ENCODE measurements around the gene CCDC83.

The CCDC83 gene
- total RNA-seq: 0 to 1.1 (median 0) reads per million in 17 experiments

DNA sequence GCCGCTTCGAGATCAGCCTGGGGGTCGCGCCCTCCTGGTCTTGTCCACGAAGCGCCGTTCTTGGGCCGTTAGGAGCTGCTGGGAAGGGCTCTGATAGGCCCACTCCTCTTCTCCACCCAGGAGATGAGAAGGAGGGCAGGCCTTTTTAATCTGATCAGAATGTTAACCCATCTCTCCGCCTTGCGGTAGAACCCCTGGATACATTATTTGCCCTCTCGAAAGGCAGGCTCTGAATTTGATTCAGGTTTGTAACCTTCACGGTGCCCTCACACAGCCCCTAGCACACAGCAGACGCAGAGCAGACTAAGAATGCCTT lies at the start of gene CCDC83:
Gene CCDC83 (plus strand): TSS at position 43 of the 316 bp plus-strand sequence. CDS start 9,741 bp downstream, outside the sequence.
- no peak for DNase-seq

DNA sequence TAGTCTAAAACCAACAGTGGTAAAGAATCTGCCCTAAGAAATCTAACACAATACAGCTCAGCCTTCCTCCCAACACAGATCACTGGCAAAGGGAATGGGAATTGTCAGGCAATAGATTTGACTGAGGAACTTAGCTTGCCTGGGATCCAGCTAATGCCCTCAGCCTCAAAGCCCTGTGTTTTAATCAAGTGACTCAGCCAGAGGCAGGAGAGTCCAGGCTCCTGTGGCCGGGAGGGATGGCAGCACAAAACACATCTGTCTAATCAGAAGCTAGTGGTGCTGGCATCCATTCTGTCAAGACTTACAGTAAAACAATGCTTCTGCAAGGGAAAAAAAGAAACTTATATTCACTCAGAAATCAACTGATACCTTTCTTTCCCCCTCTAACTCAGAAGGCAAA lies 49.8 kb upstream of the CCDC83 start:
- no peak for DNase-seq

DNA sequence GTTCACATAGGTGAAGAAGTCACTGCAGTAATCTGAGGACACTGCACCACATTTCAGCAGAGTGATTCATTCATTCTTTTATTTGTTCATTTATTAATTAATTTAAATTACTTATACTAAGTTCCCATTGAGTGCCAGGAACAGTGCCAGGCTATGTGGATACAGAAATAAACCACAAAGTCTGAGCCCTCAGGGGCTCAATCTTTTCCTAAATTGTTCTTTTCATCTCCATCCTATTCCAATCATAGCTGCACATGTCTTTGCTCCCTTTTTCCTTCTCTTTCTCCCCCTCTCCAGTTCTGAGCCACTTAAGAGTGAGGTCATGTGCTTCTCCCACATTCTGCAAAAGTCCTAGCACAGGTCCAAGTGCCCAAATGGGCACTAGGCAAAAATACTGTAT lies 49.2 kb upstream of the CCDC83 start:
- DNase-seq: no peak

DNA sequence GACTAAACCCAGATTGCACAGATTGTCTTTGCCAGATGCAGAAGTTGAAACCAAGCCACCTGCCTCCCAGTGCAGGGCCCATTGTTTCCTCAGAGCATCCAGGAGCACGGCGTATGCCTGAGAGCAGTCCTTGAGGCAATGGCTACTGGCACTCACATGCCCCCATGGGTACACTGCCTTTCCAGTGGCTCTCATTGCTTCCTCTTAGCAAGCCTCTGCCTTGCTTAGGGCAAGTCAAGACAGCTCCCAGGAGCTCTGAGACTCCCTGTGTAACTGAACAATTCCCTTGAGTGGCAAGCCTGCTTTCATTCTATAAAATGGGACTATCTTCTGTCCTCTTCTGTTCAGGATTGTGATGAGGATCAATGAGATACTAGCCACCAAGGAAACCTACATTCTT lies 48.3 kb upstream of the CCDC83 start:
- DNase-seq: no peak

DNA sequence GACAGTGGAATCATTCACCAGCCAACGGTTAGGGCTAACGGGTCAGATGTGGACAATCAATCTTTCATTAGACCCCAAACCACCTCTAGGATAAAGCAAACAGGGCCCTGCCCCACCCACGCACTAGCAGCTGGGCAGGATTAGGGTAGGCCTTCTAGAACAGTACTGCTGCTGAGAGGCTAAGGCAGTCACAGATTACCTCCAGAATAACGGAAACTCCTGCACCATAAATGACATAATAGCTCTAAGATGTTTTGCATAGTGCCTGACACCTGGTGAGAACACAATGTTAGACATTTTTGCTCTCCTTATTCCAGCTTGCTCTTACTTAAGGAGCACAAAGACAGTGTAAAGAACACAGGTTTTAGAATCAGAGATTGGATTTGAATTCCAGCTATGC lies 46.0 kb upstream of the CCDC83 start:
- DNase-seq: no peak

DNA sequence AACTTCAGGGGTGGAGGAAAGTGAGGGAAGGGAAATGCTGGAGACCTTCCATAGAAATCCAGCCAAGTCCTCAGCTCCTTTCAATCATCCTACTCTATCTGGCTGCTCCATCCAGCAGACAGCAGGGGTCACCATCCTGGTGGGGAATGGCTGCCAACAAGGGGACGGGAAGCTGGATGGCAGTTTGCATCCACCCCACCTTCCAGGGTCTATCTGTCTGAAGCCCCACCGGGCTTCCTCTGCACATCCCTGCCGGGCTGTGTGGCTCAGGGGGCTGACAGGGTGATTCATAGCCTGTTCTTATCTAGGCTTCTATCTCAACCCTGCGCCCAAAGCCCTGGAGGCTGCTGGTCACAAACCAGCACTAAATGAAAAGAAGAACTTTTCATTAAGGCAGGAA lies 45.3 kb upstream of the CCDC83 start:
- DNase-seq: no peak

DNA sequence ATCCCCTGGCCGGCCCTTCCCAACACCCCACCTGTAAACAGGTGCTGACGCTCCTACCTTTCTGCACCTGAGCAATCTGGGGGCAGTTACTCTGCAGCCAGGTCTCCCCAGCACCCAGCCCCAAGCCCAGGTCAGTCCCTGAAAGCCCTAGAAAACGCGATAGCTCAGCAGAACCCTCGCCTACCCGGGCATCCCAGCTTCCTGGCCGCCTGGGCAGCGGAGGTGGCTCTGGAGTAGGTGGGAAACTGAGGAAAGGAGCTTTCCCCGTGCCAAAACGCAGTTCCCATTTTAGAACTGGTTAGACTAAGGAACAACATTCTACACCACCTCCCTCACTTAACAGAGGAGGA lies 44.7 kb upstream of the CCDC83 start:
- no peak for DNase-seq

DNA sequence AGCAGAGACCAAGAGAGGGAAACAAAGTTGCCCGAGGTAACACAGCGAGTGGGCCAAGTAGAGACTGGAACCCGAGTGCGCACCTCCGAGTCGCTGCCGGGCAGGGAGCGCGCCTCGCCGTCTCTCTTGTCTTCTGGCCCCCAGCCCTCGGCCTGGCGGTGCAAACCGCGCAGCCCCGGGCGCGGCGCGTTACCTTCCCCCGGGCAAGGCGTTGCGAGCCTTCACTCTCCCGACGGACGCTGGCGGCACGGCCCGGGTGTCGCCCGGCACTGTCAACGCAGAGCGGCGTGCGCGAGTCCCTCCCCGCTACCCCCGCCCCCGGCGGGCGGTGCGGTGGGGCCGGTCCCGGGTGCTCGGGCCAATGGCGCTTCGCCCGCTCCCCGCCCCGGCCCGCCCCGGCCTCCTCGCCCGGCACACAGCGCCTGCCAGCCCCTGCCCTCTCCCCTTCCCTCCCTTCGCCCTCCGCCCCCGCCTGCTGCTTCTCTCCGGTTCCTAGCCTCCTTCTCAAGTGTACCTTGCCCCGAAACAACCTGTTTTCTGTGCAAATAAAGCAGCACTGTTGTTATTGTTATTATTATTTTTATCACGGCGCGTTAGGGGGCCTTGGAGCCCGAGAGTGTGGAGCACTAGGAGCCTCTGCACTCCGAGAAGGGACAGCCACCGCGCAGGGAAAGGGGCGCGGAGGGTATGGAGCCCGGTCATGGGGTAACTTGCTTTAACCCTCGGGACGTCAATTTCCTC lies 44.1 kb upstream of the CCDC83 start, which contains the start of gene SYTL2:
Gene SYTL2 (minus strand): TSS at position 271 of the 741 bp plus-strand sequence. CDS start 53,416 bp downstream, outside the sequence.
- DNase-seq: peak; percentile 69 to 89 (median 76)

DNA sequence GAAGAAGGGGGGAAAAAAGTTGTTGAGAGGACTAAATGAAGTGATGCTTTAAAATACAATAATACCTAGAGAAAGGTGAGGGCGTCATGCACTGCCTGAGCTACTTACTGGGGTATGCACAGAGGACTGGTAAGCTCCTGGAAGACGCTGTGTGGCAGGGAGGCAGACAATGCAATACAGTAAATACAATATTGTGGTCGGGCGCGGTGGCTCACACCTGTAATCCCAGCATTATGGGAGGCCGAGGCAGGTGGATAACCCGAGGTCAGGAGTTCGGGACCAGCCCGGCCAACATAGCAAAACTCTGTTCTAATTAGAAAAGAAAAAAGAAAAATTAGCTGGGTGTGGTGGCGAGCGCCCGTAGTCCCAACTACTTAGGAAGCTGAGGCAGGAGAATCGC lies 43.6 kb upstream of the CCDC83 start:
- no peak for DNase-seq

DNA sequence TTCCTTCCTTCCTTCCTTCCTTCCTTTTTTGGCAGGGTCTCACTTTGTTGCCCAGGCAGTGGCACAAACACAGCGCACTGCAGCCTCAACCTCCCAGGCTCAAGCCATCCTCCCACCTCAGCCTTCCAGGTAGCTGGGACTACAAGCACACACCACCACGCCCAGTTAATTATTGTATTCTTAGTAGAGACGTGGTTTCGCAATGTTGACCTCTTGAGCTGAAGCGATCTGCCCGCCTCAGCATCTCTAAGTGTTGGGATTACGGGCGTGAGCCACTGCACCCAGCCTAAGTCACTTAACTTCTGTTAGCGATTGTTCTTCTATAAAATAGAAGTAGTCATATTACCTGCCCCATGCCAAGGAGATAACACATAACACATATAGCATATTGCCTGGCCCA lies 41.5 kb upstream of the CCDC83 start:
- DNase-seq: no peak

DNA sequence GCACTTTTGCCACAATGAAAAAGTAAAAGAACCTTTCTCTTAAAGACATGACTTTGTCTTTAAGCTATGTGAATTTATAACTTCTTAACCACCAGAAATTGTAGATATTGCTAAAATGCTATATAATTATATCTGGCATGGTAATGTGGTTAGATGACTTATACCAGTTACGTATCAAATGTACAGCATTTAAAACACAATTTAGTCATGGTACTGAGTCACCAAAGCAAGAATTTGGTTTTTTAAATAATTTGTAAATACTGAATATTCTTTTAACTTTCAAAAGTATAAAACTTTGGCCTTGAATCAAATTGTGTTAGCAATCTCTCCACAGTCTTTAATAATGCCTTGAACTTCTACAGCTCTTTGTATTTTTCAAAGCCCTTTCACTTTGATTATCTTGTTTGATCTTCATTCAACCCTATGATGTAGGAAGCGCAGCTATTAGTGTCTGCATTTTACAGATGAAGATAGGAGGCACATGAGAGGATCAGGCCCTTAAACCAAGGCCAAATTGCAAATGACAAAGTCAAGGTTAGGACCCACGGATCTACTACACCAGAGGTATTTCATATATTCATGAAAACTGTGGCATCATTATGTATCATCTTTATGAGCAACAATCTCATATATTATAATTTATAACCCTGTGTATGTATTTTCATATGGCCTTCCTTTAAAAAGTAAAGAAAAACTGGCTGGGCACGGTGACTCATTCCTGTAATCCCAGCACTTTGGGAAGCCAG lies 39.8 kb upstream of the CCDC83 start:
- DNase-seq: no peak

DNA sequence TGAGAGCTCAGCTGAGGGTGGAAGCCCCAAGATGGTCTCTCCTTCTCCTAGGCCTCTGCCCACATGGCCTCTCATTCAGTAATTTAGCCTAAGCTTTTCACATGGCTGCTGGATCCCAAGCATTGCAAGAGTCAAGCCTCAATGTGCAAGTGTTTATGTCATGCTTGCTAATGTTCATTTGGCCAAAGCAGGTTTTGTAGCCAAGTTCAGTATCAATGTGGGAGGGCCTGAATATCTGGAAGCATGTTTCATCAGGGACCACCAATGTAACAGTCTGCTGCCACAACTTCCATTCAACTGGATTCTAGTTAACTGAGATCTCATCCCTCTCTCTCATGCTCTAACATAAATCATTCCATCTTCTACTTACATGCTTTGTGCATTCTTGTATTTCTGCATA lies 35.7 kb upstream of the CCDC83 start:
- DNase-seq: no peak

DNA sequence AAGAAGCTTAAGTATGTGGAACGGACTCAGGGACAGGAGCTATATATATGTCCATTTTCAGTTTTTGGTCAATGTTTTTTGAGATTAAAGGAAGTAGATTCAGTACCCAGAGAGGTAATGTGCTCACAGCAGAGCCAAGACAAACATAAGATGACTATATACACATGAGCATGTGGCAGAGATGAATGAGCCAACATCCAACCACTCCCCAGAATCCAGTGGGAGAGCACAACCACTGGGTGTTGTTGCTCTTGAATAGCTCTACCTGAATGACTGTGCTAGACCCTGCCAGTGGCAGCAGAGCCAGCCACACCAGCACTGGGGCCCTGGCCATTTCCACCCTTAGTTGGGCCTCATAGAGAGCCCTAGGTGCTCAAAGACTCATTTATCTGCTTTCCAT lies 33.5 kb upstream of the CCDC83 start:
- DNase-seq: no peak

DNA sequence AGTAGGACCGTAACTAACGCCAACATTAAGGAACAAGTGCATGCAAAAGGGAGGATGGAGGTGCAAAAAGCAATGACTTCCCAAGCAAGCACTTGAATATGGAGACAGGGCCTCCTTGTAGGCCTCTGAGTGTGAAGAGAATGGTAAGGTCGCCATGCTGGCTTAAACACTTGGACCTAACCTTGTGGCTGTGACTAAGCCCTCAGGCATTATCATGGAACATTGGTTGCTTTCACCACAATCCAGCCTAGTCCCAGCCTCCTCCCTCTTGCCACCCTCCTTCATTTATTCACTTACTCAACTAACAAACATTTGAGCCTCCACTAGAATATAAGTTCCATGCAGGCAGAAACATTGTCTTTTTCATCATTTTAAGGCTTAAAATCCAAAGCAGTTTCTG lies 32.4 kb upstream of the CCDC83 start:
- no peak for DNase-seq

DNA sequence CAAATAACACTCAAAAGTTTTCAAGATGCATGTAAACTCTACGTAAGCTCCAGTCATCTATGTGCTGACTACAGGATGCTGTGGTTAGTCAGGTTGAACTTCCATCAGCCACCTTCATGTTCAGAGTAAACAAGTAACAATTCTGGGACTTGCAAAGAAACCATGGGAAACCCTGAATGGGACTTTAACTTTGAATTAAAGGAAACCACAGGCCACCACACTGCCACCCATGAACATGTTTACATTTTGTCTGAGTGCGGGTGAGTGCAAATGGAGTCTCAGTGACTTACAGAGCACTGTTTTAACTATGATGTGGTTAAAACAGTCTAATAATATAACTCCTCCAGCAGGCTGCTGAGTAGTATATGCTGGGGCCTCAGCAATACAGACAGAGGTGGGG lies 31.4 kb upstream of the CCDC83 start:
- no peak for DNase-seq

DNA sequence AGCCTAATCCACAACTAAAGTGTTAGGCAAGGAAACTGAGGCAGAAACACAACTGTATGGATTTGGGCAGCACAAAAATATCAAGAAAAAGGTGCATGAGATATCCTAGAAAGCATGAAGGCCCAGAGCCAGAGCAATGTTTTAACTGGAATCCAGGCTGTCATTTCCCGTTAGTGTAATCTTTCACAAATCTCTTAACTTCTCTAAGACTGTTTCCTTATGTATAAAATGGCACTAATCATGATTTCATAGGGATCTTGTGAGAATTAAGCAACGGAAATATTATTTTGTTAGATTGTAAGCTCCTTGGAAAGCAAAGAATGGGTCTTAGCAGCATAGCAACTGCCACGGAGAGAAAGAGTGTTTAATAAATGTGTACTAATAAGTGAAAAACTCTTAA lies 29.6 kb upstream of the CCDC83 start:
- no peak for DNase-seq

DNA sequence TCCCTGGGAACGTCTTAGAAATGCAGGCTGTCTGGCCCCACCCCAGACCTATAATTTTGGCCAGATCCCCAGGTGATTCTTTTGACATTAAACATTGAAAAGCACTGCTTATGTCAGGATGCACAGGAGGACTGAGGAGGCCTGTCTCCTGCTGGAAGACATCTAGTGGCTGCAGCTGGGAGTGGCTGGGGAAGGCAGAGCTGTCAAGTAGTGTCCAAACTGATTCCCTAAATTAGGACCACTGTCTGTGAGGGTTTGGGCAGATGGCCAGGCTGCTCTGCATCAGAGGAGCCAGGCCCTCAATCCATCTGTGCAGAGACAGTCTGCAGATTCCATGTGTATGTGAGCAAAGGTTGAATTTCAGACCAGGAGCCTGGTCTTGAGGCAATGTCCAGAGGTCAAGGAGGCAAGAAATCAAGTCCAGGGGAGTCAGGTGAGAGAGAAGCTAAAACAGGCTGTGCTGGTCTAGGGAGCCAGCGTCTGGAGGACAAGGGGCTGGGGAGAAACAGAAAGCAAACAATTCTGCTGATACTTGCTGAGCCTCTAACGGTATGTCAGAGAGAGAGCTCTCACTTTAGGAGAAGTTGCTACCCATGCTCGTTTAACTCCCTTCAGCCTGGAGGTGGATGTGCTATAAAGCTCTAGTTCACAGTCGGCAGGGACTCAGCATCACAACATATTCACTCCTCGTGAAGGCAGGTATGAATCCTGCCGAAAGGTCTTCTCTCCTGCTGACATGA lies 28.9 kb upstream of the CCDC83 start:
- DNase-seq: peak in 3 of 4 experiments; percentile 22 to 42 (median 28)

DNA sequence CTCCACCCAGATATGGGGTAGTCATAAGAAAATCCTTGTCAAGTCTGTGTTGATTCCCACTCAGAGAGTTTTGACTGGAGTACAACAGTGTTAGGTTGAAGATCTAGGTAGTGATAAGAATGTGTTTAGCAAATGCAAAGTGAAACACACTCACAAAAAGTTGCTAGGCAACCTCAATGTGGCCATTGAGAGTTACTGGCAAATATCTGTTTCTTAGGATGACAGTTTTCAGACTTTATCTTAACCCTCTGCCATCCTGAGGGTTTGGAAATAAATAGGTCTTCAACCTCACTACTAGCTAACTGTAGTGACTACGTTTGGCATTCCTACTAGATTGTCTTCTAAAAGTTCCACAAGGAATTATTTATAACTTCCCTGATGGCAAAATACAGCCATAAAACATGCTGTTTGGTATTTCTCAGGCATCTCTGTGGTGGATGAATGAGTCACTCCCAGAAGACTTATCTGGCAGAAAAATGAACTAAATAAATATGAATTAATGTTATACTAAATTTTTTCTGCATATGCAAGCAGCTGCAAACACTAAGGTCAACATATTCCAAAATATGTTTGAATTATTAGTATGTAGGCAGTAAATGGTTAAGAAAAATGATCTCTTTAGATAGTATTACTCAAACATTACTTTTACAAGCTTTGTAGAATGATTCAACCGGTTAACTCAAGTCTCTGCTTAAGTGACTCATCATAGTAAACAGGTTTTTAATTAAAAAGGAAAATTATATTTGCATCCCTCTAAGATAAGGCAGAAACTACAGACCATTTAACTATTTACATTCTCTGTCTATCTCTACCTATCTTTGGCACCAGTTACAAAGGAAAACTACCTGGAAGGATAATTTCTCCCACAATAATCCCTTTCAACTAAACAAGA lies 27.2 kb upstream of the CCDC83 start:
- no peak for DNase-seq

DNA sequence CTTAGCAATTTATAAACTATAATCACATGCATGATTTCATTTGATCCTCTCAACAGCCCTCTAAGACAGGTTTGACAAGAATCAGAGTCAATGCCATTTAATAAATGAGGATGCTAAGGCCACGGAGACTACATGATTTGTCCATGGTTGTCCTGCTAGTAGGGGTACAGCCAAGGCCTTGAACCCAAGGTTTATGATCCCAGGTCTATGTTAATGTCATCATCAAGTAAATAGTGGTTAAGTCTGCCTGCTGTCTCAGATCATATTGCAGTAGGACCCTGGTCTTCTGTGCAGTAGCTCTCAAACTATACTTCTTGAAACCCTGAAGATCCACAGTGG lies 26.6 kb upstream of the CCDC83 start:
- DNase-seq: no peak

DNA sequence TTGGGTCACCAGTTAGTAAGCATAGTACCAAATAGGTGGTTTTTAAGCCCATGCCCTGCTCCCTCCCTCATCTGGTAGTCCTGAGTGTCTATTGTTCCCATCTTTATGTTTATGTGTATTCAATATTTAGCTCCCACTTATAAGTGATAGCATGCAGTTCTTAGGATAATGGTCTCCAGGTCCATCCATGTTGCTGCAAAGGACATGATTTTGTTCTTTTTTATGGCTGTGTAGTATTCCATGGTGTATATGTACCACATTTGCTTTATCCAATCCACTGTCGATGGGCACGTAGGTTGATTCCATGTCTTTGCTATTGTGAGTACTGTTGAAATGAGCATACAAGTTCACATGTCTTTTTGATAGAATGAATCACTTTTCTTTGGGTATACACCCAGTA lies 26.0 kb upstream of the CCDC83 start:
- no peak for DNase-seq

DNA sequence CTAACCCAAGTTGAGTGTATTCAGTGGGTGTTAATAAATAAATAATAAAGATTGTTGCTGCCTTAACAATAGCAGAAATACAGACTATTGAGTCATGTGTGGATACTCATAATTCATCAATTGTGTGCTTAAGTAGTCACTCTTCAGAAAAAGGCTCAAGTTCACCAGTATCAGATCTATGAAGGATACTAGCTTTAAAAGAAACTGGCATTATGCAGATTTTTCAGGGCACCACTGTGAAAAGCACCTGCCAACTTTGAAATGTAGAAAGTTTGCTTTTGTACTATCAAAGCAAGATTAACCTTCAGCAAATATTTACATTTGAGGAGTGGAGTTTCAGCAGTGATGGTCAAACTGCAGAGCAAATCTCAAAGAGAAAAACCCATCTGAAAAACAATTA lies 24.1 kb upstream of the CCDC83 start:
- DNase-seq: no peak

DNA sequence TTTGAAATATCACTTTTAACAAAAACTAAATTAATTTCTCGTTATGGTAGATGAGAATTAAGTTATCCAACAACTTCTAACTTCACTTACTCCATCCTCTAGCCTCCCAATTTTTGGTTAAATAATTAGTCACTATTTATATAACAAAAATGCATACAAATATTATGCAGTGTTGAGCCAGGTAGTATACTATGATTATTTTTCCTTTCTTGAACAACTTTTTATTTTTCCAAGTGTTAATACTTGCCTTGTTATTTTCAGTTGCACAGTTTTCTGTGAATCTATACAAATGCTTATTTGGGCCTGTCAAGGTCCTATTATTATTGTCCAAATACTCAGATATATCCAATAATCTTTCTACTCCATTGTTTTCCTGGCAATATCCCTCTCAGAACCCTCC lies 19.9 kb upstream of the CCDC83 start:
- no peak for DNase-seq

DNA sequence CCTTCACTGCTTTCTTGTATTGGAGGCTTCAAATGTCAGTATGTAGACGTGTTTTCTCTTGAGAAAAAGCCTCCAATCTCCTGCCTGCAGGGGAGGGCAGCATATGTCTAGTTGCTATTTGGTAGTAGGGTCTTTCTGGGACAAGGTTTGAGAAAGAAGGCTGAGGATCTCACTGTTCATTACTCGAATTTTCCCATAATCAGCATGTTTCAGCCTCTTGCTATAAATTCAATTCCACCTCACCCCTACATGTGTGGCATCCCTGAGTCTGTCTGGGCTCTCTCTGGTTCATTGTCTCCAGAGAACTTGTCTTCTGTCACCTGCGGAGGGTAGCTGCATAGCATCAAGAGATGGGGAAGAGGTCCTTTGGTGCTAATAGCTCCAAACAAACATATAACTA lies 19.5 kb upstream of the CCDC83 start:
- no peak for DNase-seq
